BE2C (cell line): ENCODE measurements around the gene CTDSP2.

ENCODE experiments used
- DNase-seq: peaks from one replicate; pipeline ENCODE4 v3.0.0-alpha.2; 2020
- H3K27me3 ChIP-seq: fragments of 250-450 bp; sonication (Bioruptor Pico); 2 replicates; pipeline ENCODE4 v1.5.1; 2020; ENCODE audit warnings: mild to moderate bottlenecking
- H3K36me3 ChIP-seq: fragments of 250-450 bp; sonication (Bioruptor Pico); 2 replicates; pipeline ENCODE4 v1.5.1; 2020; ENCODE audit warnings: mild to moderate bottlenecking
- H3K4me1 ChIP-seq: fragments of 250-450 bp; sonication (Bioruptor Pico); 2 replicates; pipeline ENCODE4 v1.5.1; 2020
- H3K4me3 ChIP-seq: 2 replicates; pipeline ENCODE4 v1.5.1; 2011; ENCODE audit warnings: low read depth, low read length
- H3K9me3 ChIP-seq: fragments of 250-450 bp; sonication (Bioruptor Pico); 2 replicates; pipeline ENCODE4 v1.5.1; 2020
- CTCF ChIP-seq: IDR thresholded peaks from 2 replicates; pipeline ENCODE4 v1.5.1; 2012; ENCODE audit warnings: mild to moderate bottlenecking, low read depth, low read length

Gene CTDSP2

GRCh38 chr12:57874166-57875108 lies 27.9 kb upstream of the CTDSP2 start:
- Histone ChIP-seq H3K9me3 (no peaks in the 10 kb centered on the region), H3K4me3 (no peak overlapping the region), H3K4me1 (peaks cover 1% of the 10 kb centered on the region), H3K36me3 (no peaks in the 10 kb centered on the region), H3K27me3 (no peaks in the 10 kb centered on the region)
- TF ChIP-seq CTCF: no peak
- no peak for DNase-seq

DNA sequence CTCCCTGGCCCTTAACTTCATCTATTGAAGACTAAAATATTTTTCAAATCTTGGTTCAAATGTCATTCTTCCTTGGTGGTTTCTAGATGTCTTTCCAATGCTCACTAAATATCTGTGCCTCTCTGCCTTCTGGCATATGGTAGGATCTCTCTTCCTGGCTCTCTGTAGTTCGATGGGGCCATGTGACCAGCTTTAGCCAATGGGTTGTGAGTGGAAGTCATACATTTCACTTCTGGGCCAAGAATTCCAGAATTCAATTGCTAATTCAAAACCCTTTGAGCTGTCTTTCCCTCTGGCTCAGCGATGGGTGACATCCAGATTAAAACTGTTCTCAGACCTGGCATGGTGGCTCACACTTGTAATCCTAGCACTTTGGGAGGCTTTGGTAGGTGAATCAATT lies 25.8 kb upstream of the CTDSP2 start:
- Histone ChIP-seq H3K9me3 (no peaks in the 10 kb centered on the region), H3K27me3 (no peaks in the 10 kb centered on the region), H3K4me1 (peaks cover 14% of the 10 kb centered on the region), H3K4me3 (no peak overlapping the region), H3K36me3 (no peaks in the 10 kb centered on the region)
- TF ChIP-seq CTCF: no peak
- no peak for DNase-seq

- Histone ChIP-seq H3K9me3 (no peaks in the 10 kb centered on the region), H3K36me3 (no peaks in the 10 kb centered on the region), H3K4me1 (peaks cover 14% of the 10 kb centered on the region), H3K4me3 (no peak overlapping the region), H3K27me3 (no peaks in the 10 kb centered on the region)
- DNase-seq: no peak
- no peak for TF ChIP-seq CTCF
These were observed 23.4 kb upstream of the CTDSP2 start for GRCh38 chr12:57869927-57870318.

- no peak for DNase-seq
- no peaks in the 10 kb centered on the region for H3K36me3 ChIP-seq
- no peak for TF ChIP-seq CTCF
- H3K4me1 ChIP-seq: peaks cover 14% of the 10 kb centered on the region
- H3K27me3 ChIP-seq: no peaks in the 10 kb centered on the region
- no peaks in the 10 kb centered on the region for H3K9me3 ChIP-seq
- no peak overlapping the region for H3K4me3 ChIP-seq
These were observed 22.9 kb upstream of the CTDSP2 start for GRCh38 chr12:57869298-57869926.

DNA sequence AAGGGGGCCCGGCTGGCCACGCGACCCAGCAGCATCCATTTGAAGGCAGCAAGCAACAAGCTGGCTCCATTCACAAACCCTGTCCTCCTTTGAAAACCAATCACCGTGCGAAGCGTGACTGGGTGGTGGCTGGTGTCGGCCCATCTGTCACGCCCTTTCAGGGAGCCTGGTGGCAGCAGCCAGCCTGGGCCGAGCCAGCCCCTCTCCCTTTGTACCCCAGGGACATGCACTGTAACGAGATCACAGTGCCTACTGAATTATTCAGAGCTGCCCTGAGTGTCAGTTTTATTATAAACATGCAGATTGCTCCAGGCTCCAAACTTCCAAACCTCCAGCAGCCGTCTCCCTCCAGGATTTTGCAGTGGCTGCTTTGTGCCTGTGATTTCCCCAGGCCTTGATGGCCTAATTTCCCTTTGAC lies 22.3 kb upstream of the CTDSP2 start:
- H3K27me3 ChIP-seq: no peaks in the 10 kb centered on the region
- no peaks in the 10 kb centered on the region for H3K9me3 ChIP-seq
- no peaks in the 10 kb centered on the region for H3K36me3 ChIP-seq
- no peak overlapping the region for H3K4me3 ChIP-seq
- H3K4me1 ChIP-seq: peaks cover 14% of the 10 kb centered on the region
- no peak for TF ChIP-seq CTCF
- peak; percentile 85 for DNase-seq

DNA sequence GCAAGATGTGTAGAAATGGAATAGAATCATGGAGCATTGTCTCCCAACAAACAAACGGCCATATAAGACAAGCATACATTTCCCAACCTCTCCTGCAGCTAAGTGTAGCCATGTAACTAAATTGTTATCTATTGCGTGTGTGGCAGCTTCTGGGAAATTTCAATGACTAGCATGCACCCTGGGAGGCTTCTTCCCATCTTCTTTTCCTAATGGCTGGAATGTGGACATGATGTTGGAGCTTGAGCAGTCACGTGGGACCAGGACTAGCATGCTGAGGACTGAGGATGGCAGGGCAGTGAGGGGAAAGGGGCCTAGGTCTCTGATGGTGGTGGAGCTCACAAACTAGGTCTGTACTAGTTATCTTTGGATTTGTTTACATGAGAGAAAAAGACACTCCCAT lies 21.7 kb upstream of the CTDSP2 start:
- Histone ChIP-seq H3K9me3 (no peaks in the 10 kb centered on the region), H3K4me1 (peaks cover 14% of the 10 kb centered on the region), H3K36me3 (no peaks in the 10 kb centered on the region), H3K4me3 (no peak overlapping the region), H3K27me3 (no peaks in the 10 kb centered on the region)
- TF ChIP-seq CTCF: no peak
- no peak for DNase-seq
